GM18505 (cell line): Measurements from ENCODE around the gene ITFG1.
"Not testable (repeated sequence)": the region's sequence is repeated elsewhere in the genome, so short reads cannot be mapped to it uniquely, and the experiment has no call there.

Experiments
- ATAC-seq: cut with Tn5 transposase; IDR thresholded peaks from one replicate; pipeline ENCODE4 v1.9.1; 2021; ENCODE audit not compliant: unreplicated experiment
- POLR2A ChIP-seq: IDR thresholded peaks from 4 replicates; pipeline ENCODE4 v1.6.1; 2011; ENCODE audit warnings: borderline replicate concordance; ENCODE audit not compliant: insufficient read depth, insufficient read length; ENCODE audit errors: extremely low read depth

The ITFG1 gene

GRCh38 chr16:47180073-47180472, 280.8 kb downstream of the ITFG1 start:
- no peak for ATAC-seq
- TF ChIP-seq POLR2A: no peak

DNA sequence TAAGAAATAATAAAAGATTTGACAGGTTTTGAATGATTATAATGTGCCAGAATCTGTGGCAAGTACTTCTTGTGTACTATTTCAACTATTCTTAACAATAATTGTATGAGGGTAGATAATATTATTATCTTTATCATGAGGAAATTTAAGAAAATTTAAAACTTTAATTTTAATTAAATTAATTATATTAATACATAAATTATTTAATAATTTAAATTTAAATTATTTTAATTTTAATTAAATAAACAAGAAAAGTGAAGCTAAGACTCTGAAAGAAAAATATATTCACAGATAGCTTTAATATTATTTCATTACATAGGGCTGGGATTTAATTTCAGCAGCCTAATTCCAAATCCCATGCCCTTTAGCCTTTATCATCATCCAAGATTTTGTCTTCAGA, 285.7 kb downstream of the ITFG1 start:
- TF ChIP-seq POLR2A: no peak
- no peak for ATAC-seq

DNA sequence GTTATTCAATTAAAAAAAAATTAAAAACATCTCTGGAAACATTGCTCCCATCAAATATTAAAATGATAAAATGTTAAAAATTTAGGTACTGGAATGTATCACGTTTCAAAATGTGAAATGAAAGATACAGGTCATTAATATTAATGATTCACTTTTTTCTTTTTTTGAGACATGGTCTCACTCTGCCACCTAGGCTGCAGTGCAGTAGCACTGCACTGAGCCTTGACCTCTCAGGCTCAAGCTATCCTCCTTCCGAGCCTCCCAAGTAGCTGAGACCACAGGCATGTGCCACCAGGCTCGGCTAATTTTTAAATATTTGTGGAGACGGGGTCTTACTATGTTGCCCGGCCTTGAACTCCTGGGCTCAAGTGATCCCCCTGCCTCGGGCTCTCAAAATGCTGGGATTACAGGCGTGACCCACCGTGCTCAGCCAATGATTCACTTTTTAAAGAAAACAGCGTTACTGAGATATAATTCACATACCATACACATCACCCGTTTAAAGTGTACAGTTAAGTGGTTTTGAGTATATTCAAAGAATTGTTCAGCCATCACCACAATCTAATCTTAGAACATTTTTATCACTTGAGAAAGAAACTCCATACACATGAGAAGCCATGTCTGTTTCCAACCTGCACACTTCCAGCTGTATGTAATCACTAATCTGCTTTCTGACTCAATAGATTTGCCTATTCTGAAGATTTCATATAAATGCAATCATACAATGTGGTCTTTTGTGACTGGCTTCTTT, 298.0 kb downstream of the ITFG1 start:
- TF ChIP-seq POLR2A: no peak
- ATAC-seq: no peak

GRCh38 chr16:47161464-47161863, 299.4 kb downstream of the ITFG1 start:
- no peak for TF ChIP-seq POLR2A
- no peak for ATAC-seq

DNA sequence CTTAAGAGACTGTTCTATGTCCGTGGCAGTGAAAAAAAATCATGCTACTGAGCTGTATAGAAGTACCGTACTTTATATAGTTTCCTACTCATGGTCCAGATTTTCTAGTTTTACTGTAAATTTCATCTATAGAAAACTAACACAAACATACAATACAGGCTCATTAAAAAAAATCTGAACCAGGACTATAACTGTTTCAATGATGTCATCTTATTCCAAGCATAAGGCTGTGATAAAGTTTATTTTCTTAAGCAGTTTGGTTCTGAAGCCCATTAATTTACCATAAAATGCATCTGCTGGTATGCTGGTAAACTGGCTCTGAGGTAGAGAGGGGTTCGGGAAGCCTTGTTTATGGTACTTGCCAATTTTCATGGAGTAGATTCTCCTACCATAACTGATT, 300.4 kb downstream of the ITFG1 start:
- no peak for ATAC-seq
- no peak for TF ChIP-seq POLR2A

GRCh38 chr16:47158992-47159391, 301.9 kb downstream of the ITFG1 start:
- no peak for ATAC-seq

GRCh38 chr16:47156680-47157215, 304.1 kb downstream of the ITFG1 start:
- no peak for TF ChIP-seq POLR2A
- ATAC-seq: no peak

More at GRCh38 chr16:47158992-47159391, 301.9 kb downstream of the ITFG1 start:
- no peak for TF ChIP-seq POLR2A

DNA sequence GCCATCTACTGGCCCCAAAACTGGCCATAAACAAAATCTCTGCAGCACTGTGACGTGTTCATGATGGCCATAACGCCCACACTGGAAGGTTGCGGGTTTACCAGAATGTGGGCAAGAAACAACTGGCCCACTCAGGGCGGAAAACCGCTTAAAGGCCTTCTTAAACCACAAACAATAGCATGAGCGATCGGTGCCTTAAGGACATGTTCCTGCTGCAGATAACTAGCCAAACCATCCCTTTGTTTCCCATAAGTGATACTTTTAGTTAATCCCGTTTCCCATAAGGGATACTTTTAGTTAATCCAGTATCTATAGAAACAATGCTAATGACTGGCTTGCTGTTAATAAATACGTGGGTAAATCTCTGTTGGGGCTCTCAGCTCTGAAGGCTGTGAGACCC, 308.4 kb downstream of the ITFG1 start:
- ATAC-seq: not testable (repeated sequence)

GRCh38 chr16:47150067-47150466, 310.8 kb downstream of the ITFG1 start:
- TF ChIP-seq POLR2A: no peak
- ATAC-seq: no peak

DNA sequence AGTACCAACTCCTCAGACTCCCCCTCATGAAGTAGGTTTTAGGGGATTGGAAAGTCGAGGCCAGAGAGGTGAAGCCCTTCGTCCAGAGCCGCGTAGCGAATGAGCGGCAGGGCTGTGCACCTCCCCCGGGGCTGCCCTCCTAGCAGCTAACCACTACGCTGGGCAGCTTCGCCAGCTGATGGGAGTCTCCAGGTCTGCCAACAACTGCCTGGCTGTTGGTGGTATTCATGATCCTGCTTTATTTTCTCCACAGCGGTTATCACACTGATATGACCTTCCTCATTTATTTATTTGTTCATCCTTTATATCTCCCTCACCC, 316.3 kb downstream of the ITFG1 start:
- no peak for TF ChIP-seq POLR2A
- peak; percentile 0 for ATAC-seq

DNA sequence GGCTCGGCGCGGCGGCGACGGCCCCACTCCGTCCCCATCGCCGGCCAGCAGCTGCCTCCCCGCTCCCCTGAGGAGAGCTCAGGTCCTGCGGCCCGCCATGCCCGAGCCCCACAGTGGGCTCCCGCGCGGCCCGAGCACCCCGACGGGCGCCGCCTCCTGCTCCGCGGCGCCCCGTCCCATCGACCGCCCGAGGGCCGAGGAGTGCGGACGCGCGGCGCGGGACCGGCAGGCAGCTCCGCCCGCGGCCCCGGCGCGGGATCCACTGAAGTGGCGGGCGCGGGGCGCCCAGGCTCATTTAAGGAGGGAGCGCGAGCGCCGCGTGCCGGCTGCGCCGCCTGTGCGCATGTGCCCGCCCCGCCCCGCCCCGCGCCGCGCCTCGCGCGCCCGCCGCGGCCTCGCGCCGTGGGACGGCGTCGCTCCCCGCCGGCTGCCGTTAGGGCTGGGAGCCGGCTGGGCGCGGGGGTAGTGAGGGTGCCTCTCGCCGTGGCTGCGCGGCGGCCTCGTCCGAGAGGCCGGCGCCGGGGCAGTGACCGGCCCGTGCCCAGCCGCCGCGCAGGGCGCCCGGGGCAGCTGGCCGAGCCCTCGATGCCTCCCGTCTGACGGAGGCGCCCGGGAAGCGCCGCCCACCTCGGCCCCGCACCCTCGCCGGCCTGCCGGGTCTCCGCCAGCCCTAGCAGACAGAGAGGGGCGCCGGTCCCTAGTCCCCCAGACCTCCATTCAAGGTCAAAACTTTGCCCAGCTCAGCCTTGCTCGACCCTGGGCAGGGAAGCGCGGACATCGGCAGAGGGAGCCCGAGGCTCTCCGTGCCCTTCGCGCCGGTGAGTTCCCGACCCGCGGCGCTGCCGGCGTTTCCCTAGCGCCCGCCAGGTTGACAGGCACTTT, 316.9 kb downstream of the ITFG1 start, which contains the start of gene NETO2:
Gene NETO2, minus strand, starts transcription at position 269 of the 882 bp plus-strand sequence. CDS start 333 bp downstream, outside the sequence.
- ATAC-seq: peak; percentile 52
- TF ChIP-seq POLR2A: peak; percentile 71

DNA sequence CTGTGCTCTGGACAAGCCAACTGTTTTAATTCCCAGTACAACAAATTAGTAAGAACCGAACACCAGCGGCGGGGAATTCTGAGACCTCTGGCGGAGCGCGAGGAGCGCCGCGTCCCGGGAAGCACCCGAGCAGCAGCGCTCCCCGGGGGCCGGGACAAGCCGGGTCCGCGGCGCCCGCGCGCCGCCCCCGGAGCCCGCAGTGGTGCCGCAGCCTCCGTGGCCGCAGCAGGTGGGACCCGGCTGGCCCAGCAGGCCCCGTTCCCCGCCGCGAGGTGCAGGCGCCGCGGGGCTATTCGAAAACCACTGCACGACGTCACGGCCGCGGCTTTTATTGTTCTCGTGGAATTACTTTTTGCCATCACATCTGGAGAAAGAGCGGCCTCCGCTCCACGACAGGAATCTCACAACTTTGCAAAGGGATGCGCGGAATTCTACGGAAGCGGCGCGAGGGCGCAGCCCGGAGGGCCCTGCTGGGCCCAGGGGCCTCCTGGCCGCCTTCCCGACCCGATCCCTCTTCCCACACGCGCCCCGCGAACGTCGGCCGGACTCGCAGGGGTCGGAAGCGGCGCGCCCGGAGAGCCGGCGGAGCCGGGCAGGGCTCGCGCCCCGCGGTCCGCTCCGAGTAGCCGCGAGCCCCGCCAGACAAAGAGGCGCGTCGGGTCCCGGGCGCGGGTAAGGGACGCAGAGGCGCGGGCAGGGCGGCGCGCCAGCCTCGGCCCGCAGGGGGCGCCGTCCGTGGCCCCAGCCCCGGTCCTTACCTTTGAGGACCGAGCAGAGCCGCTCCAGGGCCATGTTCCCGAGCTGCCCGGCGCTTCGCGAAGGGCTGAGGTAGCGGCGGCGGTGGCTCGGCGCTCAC, 317.8 kb downstream of the ITFG1 start:
- TF ChIP-seq POLR2A: no peak
- peak; percentile 70 for ATAC-seq

- ATAC-seq: no peak
- TF ChIP-seq POLR2A: no peak
These were observed 318.4 kb downstream of the ITFG1 start for GRCh38 chr16:47142486-47142820.
